GM19452 (cell line): Measurements from ENCODE around the gene NOD2.

Source experiments
- ATAC-seq: cut with Tn5 transposase; IDR thresholded peaks from one replicate; pipeline ENCODE4 v1.9.1; 2021; ENCODE audit not compliant: unreplicated experiment

NOD2 gene

DNA sequence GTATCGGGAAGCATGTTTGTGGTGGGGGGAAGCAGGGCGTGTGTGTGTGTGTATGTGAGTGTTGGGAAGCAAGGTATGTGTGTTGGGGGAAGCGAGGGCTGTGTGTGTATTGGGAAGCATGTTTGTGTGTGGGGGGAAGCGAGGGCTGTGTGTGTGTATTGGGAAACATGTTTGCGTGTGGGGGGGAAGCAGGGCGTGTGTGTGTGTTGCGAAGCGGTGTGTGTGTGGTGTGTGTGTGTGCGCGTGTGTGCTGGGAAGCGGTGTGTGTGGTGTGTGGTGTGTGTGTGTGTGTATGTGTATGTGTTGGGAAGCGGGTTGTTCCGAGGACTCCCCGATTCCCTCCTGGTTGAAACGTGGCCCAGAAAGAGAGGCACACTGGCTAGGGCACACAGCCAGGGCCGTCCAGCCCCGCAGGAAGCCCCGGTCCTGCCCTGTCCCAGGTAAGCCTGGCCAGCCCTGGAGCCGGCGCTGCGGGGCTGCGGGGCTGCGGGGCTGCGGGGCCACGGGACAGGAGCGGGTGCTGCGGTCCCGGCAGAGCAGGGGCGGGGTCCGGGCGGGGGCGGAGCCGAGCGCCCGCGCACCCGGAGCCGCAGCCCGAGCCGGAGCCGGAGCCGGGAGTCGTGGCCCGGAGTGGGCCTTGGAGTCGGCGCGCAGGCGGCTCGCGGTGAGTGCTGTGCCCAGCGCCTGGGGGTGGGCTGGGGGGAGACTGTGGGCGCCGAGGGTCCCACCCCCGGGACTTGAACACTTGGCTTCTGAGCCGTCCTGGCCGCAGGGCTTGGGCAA, at the start of gene NOD2:
Gene NOD2, plus strand, starts transcription at position 608 of the 783 bp plus-strand sequence. CDS start 5,890 bp downstream, outside the sequence.
- ATAC-seq: no peak

DNA sequence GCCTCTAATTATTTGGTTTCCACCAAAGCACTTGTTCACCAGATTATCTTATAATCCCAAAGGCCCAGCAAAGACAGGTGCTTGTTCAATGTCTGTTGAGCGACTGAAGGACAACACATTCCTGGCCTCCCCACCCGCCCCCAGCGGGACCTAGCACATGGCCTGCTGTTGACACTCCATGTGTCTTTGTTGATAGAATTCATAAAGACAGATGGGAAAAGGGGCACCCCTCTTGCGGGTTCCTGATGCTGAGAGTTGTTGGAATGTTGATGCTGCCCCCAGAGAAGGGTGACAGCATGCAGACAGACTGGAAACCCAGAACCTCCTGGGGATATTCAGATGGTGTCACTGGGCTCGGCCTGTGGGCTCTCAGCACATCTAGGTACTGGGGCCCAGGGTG, 49.2 kb upstream of the NOD2 start:
- no peak for ATAC-seq

DNA sequence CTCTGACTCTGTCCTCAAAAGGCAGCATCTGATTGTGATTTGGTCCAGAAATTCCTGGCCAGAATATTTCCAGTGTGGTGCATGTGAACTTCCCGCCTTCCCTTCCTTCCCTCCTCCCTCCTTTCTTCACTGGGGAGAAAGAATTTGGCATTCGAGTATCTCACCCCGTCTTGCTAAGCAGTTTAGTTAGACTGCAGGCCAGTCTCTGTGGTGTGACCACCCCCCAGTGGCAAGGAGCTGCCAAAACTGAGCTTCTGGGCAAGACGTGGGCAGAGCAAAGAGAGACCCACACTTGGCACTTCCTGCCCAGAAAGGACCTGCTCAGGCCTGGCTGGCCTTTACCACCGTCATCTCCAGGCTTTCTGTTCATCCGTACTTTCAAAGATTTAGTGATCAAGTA, 48.7 kb upstream of the NOD2 start:
- ATAC-seq: no peak

DNA sequence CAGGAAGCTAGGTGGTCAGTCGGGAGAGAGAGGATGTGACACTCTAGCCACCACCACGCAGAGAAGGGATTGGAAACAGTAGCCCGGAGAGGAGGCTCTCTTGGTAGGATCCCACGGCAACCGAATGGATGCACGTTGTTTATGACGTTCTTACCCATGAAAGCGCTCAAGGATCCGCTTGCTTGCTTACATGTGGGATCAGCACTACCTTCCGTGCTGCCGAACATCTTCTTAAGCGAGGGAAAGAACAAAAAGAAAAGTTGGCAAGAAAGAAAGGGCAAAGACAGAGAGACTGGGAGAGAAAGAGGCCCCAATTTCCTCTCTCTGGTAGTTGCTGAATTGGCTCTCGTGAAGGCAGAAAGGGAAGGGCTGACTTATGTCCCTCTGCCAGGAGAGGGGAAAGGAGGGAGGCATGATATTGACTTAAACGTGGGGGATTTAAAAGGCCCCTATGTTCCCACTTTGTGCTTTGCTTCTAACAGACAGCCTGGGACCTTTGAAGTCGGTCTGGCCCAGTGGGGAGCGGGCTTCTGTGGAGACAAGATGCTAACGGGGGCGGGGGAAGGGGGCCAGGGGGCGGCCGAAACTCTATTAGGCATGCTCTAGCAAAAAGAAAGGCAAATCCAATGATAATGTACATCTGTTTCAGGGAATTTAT, 47.7 kb upstream of the NOD2 start:
- no peak for ATAC-seq

DNA sequence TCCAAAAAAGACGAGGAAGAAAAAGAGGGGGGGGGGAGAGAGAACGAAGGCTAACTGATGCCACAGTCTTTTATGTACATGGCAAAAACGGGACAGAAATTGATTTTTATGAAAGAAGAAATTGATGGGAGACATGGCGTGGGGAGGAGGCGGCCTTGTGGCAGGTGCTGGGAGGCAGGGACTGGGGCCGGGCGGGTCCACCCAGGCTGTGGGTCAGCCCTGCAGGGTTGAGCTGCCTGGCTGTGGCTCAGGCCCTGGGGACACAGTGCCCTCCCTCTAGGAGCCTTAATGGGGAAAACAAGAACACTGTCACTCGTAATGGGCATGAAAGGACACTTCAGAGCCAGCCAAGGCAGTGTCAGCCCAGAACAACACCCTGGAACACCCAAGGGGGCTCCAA, 47.1 kb upstream of the NOD2 start:
- no peak for ATAC-seq

DNA sequence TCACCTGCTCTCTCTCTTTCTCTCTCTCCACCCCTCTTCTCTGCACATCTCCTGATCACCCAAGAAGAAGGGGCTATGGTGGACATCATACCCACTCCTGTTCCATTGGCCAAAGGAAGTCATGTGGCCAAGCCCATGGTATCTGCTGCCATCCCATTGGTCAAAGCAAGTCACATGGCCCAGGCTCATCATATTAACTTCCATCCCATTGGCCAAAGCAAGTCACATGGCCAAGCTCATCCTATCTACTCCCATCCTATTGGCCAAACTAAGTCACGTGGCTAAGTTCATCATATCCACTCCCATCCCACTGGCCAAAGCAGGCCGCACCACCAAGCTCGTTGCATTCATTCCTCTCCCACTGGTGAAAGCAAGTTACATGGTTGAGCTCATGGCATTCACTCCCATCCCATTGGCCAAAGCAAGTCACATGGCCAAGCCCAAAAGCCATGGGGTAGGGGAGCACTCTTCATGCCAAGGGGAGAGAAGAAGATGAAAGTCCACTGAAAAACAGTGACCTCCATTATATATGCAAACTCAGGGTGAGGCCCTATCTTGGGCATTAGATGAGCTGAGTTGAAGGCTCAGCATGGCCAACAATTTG, 41.5 kb upstream of the NOD2 start:
- no peak for ATAC-seq

DNA sequence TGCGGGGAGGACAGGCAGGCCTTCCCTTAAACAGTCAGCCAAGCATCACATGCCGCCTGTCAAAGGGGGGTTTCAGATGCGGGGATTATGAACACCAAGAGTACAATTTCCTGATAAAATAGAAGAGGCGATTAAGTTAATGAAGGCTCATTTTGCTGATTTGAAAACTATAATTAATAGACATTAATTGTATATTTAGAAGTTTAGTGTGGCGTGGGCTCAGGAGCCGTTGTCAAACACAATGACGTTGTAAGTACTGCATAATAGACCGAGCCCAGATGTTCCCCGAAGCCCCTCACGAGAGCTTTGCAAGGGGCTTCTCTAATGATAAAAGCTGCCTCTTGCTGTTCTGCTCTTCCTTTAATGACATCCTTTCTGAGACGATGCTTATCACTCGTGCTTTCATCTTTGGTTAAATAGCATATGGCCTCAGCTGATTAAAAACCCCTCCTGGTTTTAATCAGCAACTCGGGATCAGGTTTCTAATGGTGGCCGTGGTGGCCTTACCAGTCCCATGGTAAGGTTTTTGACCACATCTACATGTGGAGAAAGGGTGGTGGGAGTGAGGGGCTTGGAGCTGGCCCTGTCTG, 40.5 kb upstream of the NOD2 start:
- no peak for ATAC-seq

DNA sequence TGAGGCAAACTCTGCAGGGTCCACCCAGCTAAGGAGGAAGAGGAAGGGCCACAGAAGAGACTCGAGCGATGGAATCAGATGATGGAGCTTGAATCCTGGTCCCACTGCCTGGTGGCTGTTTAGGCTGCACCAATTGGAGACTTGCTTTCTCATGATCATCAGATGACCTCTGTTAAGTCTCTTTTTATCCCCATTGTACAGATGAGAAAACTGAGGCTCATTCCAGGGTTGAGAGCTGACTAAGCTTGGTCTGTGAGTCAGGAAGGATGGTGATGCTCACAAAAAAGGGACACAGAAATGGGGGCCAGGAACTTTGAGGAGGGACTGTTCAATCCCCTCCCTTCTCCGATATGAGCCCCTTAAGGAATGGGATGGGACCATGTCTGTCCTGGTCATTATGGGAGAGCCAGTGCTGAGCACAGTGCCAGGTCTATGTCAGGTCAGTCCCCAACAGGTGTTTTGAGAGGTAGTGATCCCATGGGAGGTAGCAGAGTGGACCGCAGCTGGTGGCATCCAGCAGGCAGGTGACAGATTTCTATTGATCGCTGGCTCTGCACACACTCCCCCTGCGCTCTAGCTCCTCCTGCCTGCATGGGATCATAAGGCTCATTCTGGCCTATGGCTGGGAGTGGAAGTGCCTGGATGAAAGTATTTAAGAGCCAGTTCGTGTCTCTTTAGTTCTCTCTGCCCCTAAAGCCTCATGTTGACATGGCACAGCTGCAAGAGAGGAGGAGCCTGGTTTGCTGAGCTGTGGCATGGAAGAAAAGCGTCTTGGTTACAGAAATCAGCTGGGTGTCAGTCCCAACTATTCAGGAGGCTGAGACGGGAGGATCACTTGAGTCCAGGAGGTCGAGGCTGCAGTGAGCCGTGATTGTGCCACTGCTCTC, 39.5 kb upstream of the NOD2 start:
- no peak for ATAC-seq

DNA sequence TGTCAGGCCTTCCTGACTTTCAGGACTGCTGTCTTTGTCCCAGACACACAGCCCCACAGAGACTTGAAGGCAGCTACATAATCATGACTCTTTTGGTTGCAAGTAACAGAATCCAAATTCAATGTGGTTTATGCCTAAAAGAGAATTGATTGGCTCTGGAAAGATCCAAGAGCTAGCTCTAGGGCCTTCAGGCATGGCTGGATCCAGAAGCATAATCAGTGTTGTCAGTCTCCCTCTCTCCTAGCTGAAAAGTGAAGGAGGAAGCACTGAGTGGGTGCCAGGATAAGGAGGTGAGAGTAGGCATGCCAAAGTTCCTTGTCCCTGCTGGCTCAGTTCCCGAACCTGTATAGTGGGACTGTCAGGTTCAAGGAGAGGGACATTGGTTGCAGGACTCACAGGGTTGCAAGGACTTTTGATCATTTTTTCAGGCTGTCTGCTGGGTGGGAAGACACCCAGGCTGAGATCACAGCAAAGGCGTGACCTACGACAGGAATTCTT, 37.8 kb upstream of the NOD2 start:
- no peak for ATAC-seq

DNA sequence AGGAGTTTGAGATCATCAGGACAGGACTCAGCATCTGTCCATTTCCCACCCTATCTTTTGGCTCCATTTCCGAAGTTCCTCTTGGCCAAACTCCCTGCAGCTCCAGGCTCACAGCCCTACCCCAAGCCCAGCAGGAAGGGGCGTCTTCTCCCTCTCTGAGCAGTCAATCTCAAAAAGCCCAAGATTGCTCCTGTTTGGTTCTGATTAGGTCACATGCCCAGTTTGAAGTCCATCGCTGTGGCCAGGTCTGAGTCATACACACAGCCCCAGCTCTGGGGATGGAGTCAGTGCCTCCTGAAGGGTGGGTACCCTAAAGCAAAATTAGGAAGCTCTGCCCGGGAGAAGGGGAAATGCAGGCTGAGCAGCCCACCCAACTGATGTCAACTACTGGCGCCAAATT, 36.2 kb upstream of the NOD2 start:
- ATAC-seq: no peak

DNA sequence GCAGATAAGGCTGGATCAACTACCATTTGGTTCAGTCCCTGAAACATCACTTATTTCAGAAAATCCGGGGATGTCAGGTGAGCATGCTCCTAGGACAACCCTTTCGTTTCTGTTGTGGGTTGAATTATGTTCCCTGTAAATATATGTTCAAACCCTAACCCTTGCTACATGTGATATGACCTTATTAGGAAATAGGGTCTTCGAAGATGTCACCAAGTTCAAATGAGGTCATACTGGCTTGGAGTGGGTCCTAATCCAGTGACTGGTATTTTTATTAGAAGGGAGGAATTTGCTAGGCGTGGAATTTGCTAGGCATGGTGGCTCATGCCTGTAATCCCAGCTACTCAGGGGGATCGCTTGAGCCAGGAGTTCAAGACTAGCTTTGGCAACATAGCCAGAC, 33.6 kb upstream of the NOD2 start:
- ATAC-seq: no peak

DNA sequence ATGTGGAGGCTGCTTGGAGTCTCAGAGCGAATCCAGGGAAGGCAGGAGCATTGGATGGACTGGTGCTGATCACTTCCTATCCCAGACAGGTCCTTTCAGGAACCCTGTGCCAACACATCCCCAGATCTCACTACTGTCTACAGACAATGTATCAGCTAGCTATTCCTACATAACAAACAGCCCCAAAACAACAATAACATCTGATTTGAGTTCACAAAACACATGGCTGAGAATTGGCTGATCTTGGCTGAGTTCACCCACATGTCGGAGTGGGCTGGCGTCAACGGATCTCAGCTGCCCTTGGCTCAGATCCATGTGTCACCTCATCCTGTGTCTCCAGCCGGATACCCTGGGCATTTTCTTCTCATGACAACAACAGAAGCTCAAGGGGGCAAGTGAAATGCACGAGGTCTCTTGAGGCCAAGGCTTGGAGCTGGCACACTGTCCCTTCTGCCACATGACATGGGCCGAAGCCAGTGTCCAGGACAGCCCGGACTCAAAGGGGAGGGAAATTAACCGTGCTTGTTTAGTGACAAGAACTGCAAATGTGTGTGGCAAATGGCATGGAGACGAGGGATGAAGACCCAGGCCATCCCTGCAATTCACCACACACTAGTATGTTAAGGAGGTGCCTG, 31.0 kb upstream of the NOD2 start:
- no peak for ATAC-seq

DNA sequence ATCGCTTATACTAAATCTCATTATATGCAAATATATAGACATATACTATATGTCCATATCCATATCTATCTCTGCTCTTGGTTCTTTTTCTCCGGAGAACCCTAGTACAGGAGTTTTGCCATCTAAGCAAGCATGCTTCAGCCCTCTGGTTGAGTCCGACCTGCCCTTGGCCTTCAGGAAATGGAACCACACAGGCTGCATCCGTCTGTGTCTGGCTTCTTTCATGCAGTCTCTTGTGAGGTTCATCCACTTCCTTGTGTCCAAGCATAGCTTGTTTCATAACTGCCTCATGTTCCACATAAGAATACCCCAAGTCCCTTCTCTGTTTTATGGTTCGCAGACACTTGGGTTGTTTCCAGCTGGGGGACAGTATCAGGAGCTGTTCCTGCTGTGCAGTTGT, 29.1 kb upstream of the NOD2 start:
- no peak for ATAC-seq

DNA sequence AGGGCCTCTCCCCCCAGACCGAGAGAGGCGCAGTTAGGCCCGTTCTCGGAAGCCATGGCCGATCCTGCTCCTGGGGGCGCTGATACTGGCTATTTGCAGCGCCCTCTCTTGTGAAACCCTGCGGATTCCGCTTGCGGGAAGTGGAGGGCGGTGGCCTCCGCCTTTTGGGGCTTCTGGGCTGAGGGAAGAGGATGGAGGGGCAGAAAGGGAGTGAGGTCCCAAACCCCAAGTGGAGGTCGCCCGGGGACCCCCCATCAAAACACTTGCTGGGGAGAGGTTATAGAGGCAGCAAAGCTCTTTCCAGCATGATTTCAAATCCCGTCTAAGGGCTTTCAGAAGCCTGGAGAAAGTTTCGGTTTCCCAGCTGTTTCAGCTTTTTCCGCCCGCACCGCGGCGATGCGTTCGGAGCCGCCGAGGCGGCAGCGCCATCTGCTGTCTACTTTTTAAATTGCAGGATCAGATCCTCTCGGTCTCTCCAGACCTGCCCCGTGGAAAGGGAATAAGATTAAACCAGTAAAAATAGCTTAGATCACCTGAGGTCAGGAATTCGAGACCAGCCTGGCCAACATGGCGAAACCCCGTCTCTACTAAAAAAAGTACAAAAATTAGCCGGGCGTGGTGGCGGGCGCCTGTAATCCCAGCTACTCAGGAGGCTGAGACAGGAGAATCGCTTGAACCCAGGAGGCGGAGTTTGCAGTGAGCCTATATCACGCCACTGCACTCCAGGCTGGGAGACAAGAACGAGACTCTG, 28.1 kb upstream of the NOD2 start:
- ATAC-seq: no peak

DNA sequence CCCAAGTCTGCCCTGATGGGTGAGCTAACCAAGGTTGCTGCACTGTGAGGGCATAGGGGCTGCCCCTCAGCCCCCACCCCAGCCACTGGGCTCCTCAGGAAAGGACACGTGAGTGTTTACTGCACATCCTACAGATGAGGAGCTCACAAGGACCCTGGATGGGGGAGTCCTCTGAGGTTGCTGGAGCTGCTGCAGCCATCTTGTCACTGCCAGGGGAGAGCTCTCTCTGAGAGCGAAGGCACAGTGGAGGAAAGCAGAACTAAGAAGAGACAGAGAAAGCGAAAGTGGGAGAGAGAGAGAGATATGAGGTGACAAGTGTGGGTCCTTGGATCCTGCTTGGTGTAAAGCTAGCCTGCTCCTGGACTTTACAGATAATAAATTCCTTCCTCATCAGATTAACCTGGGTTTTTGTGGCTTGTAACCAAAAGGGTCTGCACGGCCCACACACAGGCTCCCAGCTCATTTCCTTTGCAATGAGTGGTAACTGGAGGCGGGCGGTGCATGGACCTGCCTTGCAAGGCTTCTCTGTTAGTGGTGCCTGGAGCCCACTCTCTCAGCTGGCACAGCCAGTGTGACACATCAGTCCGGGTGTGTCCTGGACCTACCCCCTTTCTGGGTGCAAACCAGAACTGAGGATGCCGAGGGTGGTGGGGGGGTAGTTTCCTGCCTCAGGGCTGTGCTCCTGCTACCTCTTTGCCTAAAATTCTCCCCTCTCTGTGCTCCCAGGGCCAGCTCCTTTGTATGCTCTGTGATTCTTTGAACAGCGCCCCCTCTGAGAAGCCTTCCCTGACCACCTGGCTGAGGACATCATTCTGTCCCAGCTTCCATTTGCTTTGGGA, 26.5 kb upstream of the NOD2 start:
- peak; percentile 89 for ATAC-seq

DNA sequence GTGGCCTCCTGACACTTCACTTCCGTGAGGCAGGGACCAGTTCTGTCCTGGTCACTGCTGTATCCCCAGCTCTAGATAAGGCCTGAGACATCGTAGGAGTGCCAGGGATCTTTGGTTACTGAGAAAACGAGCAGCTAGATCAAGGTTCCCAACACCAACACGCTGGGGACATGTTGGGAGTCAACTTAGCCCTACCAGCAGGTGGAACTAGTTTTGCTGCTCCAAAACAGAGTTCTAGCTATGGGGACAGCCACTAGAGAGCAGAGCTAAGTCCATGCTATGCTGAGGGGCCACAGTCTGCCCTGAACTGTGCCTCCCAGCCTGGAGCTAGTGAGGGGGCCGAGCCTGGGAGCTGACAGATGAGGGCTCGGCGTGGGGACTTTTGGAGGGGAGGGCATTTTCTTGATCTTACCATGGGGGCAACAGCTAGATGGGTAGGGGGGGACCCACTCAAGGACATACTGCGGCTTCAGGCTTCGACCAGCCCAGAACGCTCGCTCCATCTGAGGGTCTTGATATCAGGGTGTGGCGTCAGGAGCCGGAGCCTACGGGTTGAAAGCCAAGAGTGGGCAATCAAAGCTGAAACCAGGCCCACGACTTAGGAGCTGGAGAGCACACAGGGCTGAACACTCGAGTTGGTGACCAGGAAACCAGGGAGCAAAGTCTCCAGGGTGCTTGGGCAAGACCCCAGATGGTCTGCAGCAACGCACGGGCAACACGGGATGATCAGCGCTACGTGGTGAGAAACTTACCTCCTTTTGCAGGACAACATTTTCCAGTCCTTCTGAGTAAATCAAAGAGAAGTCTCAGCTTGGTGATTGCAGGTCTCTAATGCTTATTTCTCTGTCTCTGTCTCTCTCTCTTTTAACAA, 25.7 kb upstream of the NOD2 start:
- no peak for ATAC-seq

DNA sequence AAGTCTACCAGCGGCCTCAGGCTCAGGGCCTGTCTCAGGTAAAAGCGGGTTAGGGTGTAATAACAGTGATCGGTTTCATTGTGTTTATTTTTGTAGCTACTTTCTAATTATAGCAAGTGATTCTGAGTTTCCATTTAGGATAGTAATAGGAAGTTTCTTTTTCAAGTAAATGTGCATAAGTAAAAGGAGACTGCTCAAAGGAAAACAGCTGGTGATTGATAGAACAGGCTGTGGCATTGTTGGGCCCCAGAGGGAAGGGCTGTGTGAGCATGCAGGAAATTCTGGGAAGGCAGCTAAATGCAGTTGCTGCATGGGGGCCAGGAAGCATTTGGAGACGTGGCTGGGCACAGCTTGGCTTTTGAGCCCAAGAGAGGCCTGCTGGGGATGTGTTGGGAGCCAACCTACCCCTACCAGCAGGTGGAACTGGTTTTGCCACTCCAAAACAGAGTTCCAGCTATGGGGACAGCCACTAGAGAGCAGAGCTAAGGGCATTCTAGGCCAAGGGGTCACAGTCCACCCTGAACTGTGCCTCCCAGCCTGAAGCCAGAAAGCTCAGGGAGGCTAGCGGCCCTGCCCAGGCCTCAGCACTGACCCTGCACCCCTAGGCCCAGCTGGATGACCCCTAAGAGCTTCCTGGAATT, 24.9 kb upstream of the NOD2 start:
- ATAC-seq: no peak
